K562 (cell line): ENCODE results near the gene ANKDD1A. TPM values are rescaled to one million over a fixed set of nuclear protein-coding genes. Genes with fewer than 3 reads are reported as not detected.

Source experiments
- ATAC-seq: fragments of 200-7000 bp; cut with Tn5 transposase; 3 replicates; pipeline ENCODE4 v1.9.1; 2020; ENCODE audit warnings: moderate library complexity
- BruUV-seq: library from RNA; stranded (reverse); fragments of 400-500 nt; replicated peaks from 2 replicates; lab custom pipeline; 2021; lab: Mats Ljungman, UMichigan
- CTCF ChIA-PET: fragments of 300-600 bp; formaldehyde crosslinking; extraction: SDS; loops from one replicate; lab custom pipeline; 2021; ENCODE audit warnings: low intra/inter-chr PET ratio; lab: Yijun Ruan, JAX
- POLR2A ChIA-PET: fragments of 300-600, 350-650 bp; sonication (Branson Sonifier 250); formaldehyde crosslinking; extraction: SDS; loops from one replicate; lab custom pipeline; 2021; ENCODE audit warnings: antibody characterized with exemption, inconsistent platforms; lab: Yijun Ruan, JAX
- DNase-seq, 4 experiments: peaks; one replicate each; pipeline versions ENCODE4 v3.0.0 to v3.0.0-alpha.2; 2011 to 2018; ENCODE audit warnings: low spot score in 3 of 4, mixed read lengths in 3 of 4; ENCODE audit errors: extremely low read depth in 1 of 4
- FAIRE-seq: peaks from 2 replicates; lab custom pipeline; 2011; peaks lifted over from hg19 to GRCh38; lab: Jason Lieb, UNC
- H2AFZ ChIP-seq: 2 replicates; pipeline ENCODE4 v1.6.0; 2011; ENCODE audit warnings: low read depth, low read length, control low read depth, inconsistent platforms
- H3K27ac ChIP-seq: fragments of 200-600 bp; 3 replicates; pipeline ENCODE4 v1.8.0; 2011; ENCODE audit warnings: low read depth, mild to moderate bottlenecking, control low read depth, inconsistent platforms, low read length, moderate library complexity, mixed read lengths; ENCODE audit errors: extremely low read depth
- H3K27me3 ChIP-seq, 2 experiments: fragments of 300-600 bp in 1 of 2; 2 replicates in 1 of 2; 3 replicates in 1 of 2; pipeline versions ENCODE4 v1.6.0 to v1.8.0; 2011; ENCODE audit warnings: inconsistent platforms in 2 of 2, low read length in 2 of 2, mild to moderate bottlenecking in 1 of 2, mixed read lengths in 1 of 2, moderate library complexity in 1 of 2; ENCODE audit not compliant: control insufficient read depth in 2 of 2, insufficient read depth in 2 of 2
- H3K36me3 ChIP-seq: fragments of 300-600 bp; 3 replicates; pipeline ENCODE4 v1.8.0; 2011; ENCODE audit warnings: mild to moderate bottlenecking, low read length, inconsistent platforms; ENCODE audit not compliant: control insufficient read depth, insufficient read depth
- H3K4me1 ChIP-seq, 2 experiments: fragments of 200-600 bp in 1 of 2; replicated peaks in 1 of 2; 2 replicates in 1 of 2; 3 replicates in 1 of 2; pipeline versions ENCODE4 v1.5.1 to v1.8.0; 2011; ENCODE audit warnings: inconsistent platforms in 2 of 2, low read length in 2 of 2, mild to moderate bottlenecking in 1 of 2, mixed read lengths in 1 of 2, moderate library complexity in 1 of 2; ENCODE audit not compliant: control insufficient read depth in 2 of 2, insufficient read depth in 2 of 2
- H3K4me2 ChIP-seq: 2 replicates; pipeline ENCODE4 v1.6.1; 2011; ENCODE audit warnings: low read length, control low read depth, inconsistent platforms, mixed read lengths; ENCODE audit not compliant: insufficient read depth
- H3K4me3 ChIP-seq: fragments of 200-600 bp; sonication (generic), shearing (Covaris generic); 2 replicates; pipeline ENCODE4 v1.5.1; 2016; ENCODE audit warnings: control low read depth, inconsistent platforms
- H3K79me2 ChIP-seq: fragments of 200-600 bp; 3 replicates; pipeline ENCODE4 v1.8.0; 2011; ENCODE audit warnings: low read length, inconsistent platforms; ENCODE audit not compliant: control insufficient read depth, insufficient read depth
- H3K9ac ChIP-seq, 2 experiments: 2 replicates each; pipeline versions ENCODE4 v1.6.0 to v1.6.1; 2011; ENCODE audit warnings: low read depth in 2 of 2, low read length in 2 of 2, control low read depth in 1 of 2, inconsistent platforms in 1 of 2, mild to moderate bottlenecking in 1 of 2, mixed read lengths in 1 of 2; ENCODE audit not compliant: insufficient read depth in 1 of 2
- H3K9me1 ChIP-seq: one replicate; pipeline ENCODE4 v1.6.0; 2011; ENCODE audit warnings: inconsistent platforms, mild to moderate bottlenecking, low read length, moderate library complexity; ENCODE audit not compliant: control insufficient read depth, insufficient read depth
- H3K9me3 ChIP-seq: replicated peaks from 2 replicates; pipeline ENCODE4 v1.5.1; 2011; ENCODE audit warnings: low read depth, low read length, inconsistent platforms; ENCODE audit not compliant: control insufficient read depth, insufficient read depth
- H4K20me1 ChIP-seq: replicated peaks from 2 replicates; pipeline ENCODE4 v1.6.1; 2011; ENCODE audit warnings: low read length, inconsistent platforms, mixed read lengths; ENCODE audit not compliant: control insufficient read depth, insufficient read depth
- C11orf30 ChIP-seq: fragments of 450-650 bp; IDR thresholded peaks from 2 replicates; pipeline ENCODE4 v1.6.1; 2016; ENCODE audit warnings: low read depth, mild to moderate bottlenecking
- CXXC5 ChIP-seq: fragments of 250-450 bp; sonication (Bioruptor Pico); IDR thresholded peaks from 2 replicates; pipeline ENCODE4 v1.8.0; 2022; ENCODE audit warnings: inconsistent platforms, mild to moderate bottlenecking, moderate library complexity
- HDAC8 ChIP-seq: fragments of 450-650 bp; IDR thresholded peaks from 2 replicates; pipeline ENCODE4 v1.6.1; 2016; ENCODE audit warnings: mild to moderate bottlenecking, missing genetic modification characterization, moderate library complexity, missing compliant biosample characterization
- MAFF ChIP-seq: IDR thresholded peaks from 2 replicates; pipeline ENCODE4 v1.6.1; 2012; ENCODE audit warnings: low read length, improper control_type of control experiment
- NR4A1 ChIP-seq, 2 experiments: fragments of 250-450 bp in 1 of 2; fragments of 450-650 bp in 1 of 2; sonication (Bioruptor Pico) in 1 of 2; IDR thresholded peaks; 2 replicates each; pipeline versions ENCODE4 v1.4.0 to v1.6.1; 2016 to 2020; ENCODE audit warnings: mild to moderate bottlenecking in 2 of 2, missing compliant biosample characterization in 1 of 2, missing genetic modification characterization in 1 of 2, moderate library complexity in 1 of 2
- SMAD1 ChIP-seq: fragments of 150-350 bp; IDR thresholded peaks from 2 replicates; pipeline ENCODE4 v1.6.1; 2014; ENCODE audit warnings: low read length, low read depth; ENCODE audit not compliant: partially characterized antibody
- ZNF232 ChIP-seq: sonication (generic); formaldehyde crosslinking; IDR thresholded peaks from 2 replicates; pipeline ENCODE4 v1.8.0; 2022; ENCODE audit warnings: mild to moderate bottlenecking, missing genetic modification reagents
- ZNF316 ChIP-seq: fragments of 450-650 bp; IDR thresholded peaks from 2 replicates; pipeline ENCODE4 v1.6.1; 2016
- WGBS: fragments of 100-300 bp; shearing (Covaris generic); methylation state at CpG from one replicate; pipeline ENCODE4 v1.1.6; 2016; ENCODE audit warnings: low coverage, mixed read lengths; ENCODE audit not compliant: insufficient coverage; ENCODE audit errors: missing lambda C conversion rate; 5-methylcytosine and 5-hydroxymethylcytosine counted together
- in situ Hi-C: fragments of 300-500 bp; cut with MboI; formaldehyde crosslinking; loops from 4 replicates; pipeline ENCODE4 v1.15.0; 2018; ENCODE audit warnings: inconsistent platforms, mixed read lengths
- intact Hi-C: fragments of 100-400 bp; cut with micrococcal nuclease; formaldehyde crosslinking; loops from 2 replicates; pipeline ENCODE4 v1.14.2; 2022
- polyA plus RNA-seq, 8 experiments: library from polyadenylated mRNA; depleted of rRNA in 4 of 8; stranded (reverse) in 5 of 8; unstranded in 3 of 8; fragments of >200 nt; fragmentation: Nextera tagmentation in 2 of 8; fragmentation: Illumina TruSeq in 1 of 8; extraction: Ambion mirVana in 2 of 8; extraction: Trizol in 1 of 8; gene quantifications; 2 replicates each; pipeline versions ENCODE4 v1.2.1 to v1.2.3, GENCODE V29; 2011 to 2014; ENCODE audit warnings: inconsistent platforms in 1 of 8, missing spikeins in 1 of 8
- total RNA-seq, 7 experiments: library from RNA; depleted of rRNA in 6 of 7; stranded (reverse); fragments of >200 nt in 6 of 7; fragmentation: Illumina TruSeq in 2 of 7; extraction: Trizol in 2 of 7; gene quantifications; 2 replicates each; pipeline versions ENCODE4 v1.2.1 to v1.2.3, GENCODE V29; 2011 to 2021; ENCODE audit warnings: low replicate concordance in 1 of 7

ANKDD1A gene
- total and polyA plus RNA-seq, 9 of the 15 experiments (the other 6 are each of a cell fraction or from before 2014, with no cell fraction given), result 0.08 to 0.80 (median 0.43) TPM

- intact Hi-C loops, result no loop called here
- Histone ChIP-seq H3K4me3 (no peak overlapping the region), H3K79me2 (no peaks in the 10 kb centered on the region), H3K9me3 (no peaks in the 10 kb centered on the region), H3K9me1 (no peaks in the 10 kb centered on the region), H3K36me3 (peaks cover 18% of the 10 kb centered on the region; the same call in 1 of the 3 replicates), H3K4me2 (no peak overlapping the region), H3K4me1 (no peaks in the 10 kb centered on the region), H2AFZ (no peak overlapping the region), H3K27me3 (no peaks in the 10 kb centered on the region), H3K9ac (no peak overlapping the region), H3K27ac (no peak overlapping the region), H4K20me1 (no peaks in the 10 kb centered on the region)
- 93% methylated on average over 3 of the region's 3 CpGs for WGBS
- peak; percentile 66 for TF ChIP-seq ZNF316
- peak; percentile 29; the same call in 1 of the 2 replicates for TF ChIP-seq MAFF
- TF ChIP-seq HDAC8 (tag), result no peak
- no peak for TF ChIP-seq ZNF232 (CRISPR knock-in tag)
- no peak for TF ChIP-seq NR4A1 (CRISPR knock-in tag; IDR thresholded peaks at IDR 0.05)
- TF ChIP-seq NR4A1 (tag; IDR thresholded peaks at IDR 0.05), result no peak
- TF ChIP-seq CXXC5 (CRISPR knock-in tag), result no peak
- TF ChIP-seq SMAD1, result no peak
- TF ChIP-seq C11orf30, result peak; percentile 68
- ChIA-PET CTCF (no interaction called here), POLR2A (interaction anchor here (0.6 to 1.3 kb wide), 5 partner anchors 8 to 287 kb away, joined by 3 read pairs; no protein-coding TSS in a partner anchor)
- BruUV-seq, result no TSS peak
- in situ Hi-C loops, result no loop called here
- FAIRE-seq (no peak), DNase-seq (no peak), ATAC-seq (no peak)
These were observed 93.3 kb downstream of the ANKDD1A start for GRCh38 chr15:65004993-65005392.
